ENCODE data around the gene EXOC6B.
"Not testable (repeated sequence)": the region's sequence is repeated elsewhere in the genome, so short reads cannot be mapped to it uniquely, and the experiment has no call there.

EXOC6B gene

GRCh38 chr2:72427022-72427861 lies 398.6 kb downstream of the EXOC6B start:
- no peak for DNase-seq (ENCODE audit: low read depth, low spot score)
- no peak overlapping the region for H3K9ac ChIP-seq (ENCODE audit: insufficient read length)
- no peaks in the 10 kb centered on the region for H3K36me3 ChIP-seq (ENCODE audit: insufficient read depth, low read length)
- H3K27ac ChIP-seq: no peak overlapping the region
- H3K9me3 ChIP-seq (ENCODE audit: low read depth, low read length): no peaks in the 10 kb centered on the region
- TF ChIP-seq FOXP2 (optimal IDR thresholded peaks at IDR 0.05; ENCODE audit: control extremely low read depth, extremely low read length, insufficient read depth) (no peak), POLR2AphosphoS5 (IDR thresholded peaks at IDR 0.05; ENCODE audit: borderline replicate concordance, low read depth, low read length) (no peak), EZH2 (IDR thresholded peaks at IDR 0.05) (no peak)
- H3K4me3 ChIP-seq: no peak overlapping the region

DNA sequence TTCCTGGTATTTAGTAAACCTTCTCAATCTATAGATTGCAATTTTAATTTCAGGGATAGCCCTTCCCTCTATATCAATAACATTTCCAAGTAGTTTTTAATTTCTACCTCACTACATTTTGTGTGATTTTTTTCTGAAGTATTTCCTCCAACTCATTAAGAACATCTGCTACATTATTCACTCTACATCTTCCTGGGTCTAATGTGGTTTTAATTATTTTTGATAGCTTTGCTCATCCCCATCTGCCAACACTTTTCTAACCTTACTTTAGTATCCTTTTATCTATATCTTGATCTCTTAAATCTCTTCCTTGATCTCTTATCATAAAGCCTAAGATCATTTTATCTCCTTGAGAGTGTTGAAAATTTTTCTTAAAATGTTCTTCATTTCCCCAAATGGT lies 399.8 kb downstream of the EXOC6B start:
- no peak for TF ChIP-seq FOXP2 (optimal IDR thresholded peaks at IDR 0.05; ENCODE audit: control extremely low read depth, extremely low read length, insufficient read depth)
- Histone ChIP-seq H3K4me3 (no peak overlapping the region), H3K27ac (no peak overlapping the region), H3K9me3 (ENCODE audit: low read depth, low read length) (no peaks in the 10 kb centered on the region), H3K9ac (ENCODE audit: insufficient read length) (no peak overlapping the region), H3K36me3 (ENCODE audit: insufficient read depth, low read length) (no peaks in the 10 kb centered on the region)
- DNase-seq (ENCODE audit: low read depth, low spot score): no peak

GRCh38 chr2:72423756-72424155 lies 402.1 kb downstream of the EXOC6B start:
- no peaks in the 10 kb centered on the region for H3K9me3 ChIP-seq (ENCODE audit: low read depth, low read length)

DNA sequence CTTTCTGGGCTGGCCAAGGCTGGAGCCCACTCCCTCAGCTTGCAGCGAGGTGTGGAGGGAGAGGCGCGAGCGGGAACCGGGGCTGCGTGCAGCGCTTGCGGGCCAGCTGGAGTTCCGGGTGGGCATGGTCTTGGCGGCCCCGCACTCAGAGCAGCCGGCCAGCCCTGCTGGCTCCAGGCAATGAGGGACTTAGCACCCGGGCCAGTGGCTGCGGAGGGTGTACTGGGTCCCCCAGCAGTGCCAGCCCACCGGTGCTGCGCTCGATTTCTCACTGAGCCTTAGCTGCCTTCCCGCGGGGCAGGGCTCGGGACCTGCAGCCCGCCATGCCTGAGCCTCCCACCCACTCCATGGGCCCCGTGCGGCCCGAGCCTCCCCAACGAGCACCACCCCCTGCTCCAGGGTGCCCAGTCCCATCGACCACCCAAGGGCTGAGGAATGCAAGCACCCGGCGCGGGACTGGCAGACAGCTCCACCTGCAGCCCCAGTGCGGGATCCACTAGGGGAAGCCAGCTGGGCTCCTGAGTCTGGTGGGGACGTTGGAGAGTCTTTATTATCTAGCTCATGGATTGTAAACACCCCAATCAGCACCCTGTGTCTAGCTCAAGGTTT lies 404.0 kb downstream of the EXOC6B start:
- not testable (repeated sequence) for DNase-seq (ENCODE audit: low read depth, low spot score); H3K9me3 ChIP-seq (ENCODE audit: low read depth, low read length)

More at GRCh38 chr2:72423756-72424155, 402.1 kb downstream of the EXOC6B start:
- DNase-seq (ENCODE audit: low read depth, low spot score): no peak
- H3K36me3 ChIP-seq (ENCODE audit: insufficient read depth, low read length): no peaks in the 10 kb centered on the region
- H3K9ac ChIP-seq (ENCODE audit: insufficient read length): no peak overlapping the region
- no peak for TF ChIP-seq POLR2AphosphoS5 (IDR thresholded peaks at IDR 0.05; ENCODE audit: borderline replicate concordance, low read depth, low read length)
- TF ChIP-seq EZH2 (IDR thresholded peaks at IDR 0.05): no peak
- TF ChIP-seq FOXP2 (optimal IDR thresholded peaks at IDR 0.05; ENCODE audit: control extremely low read depth, extremely low read length, insufficient read depth): no peak
- H3K27ac ChIP-seq: no peak overlapping the region
- H3K4me3 ChIP-seq: no peak overlapping the region

GRCh38 chr2:72415781-72416475 lies 409.9 kb downstream of the EXOC6B start:
- DNase-seq (ENCODE audit: low read depth, low spot score): no peak
- no peaks in the 10 kb centered on the region for H3K9me3 ChIP-seq (ENCODE audit: low read depth, low read length)
- H3K9ac ChIP-seq (ENCODE audit: insufficient read length): no peak overlapping the region
- no peak overlapping the region for H3K4me3 ChIP-seq
- TF ChIP-seq EZH2 (IDR thresholded peaks at IDR 0.05) (no peak), FOXP2 (optimal IDR thresholded peaks at IDR 0.05; ENCODE audit: control extremely low read depth, extremely low read length, insufficient read depth) (no peak)
- no peaks in the 10 kb centered on the region for H3K36me3 ChIP-seq (ENCODE audit: insufficient read depth, low read length)
- no peak overlapping the region for H3K27ac ChIP-seq

More for the DNA sequence above, 404.0 kb downstream of the EXOC6B start:
- H3K4me3 ChIP-seq; H3K36me3 ChIP-seq (ENCODE audit: insufficient read depth, low read length); H3K9ac ChIP-seq (ENCODE audit: insufficient read length); H3K27ac ChIP-seq: not testable (repeated sequence)

DNA sequence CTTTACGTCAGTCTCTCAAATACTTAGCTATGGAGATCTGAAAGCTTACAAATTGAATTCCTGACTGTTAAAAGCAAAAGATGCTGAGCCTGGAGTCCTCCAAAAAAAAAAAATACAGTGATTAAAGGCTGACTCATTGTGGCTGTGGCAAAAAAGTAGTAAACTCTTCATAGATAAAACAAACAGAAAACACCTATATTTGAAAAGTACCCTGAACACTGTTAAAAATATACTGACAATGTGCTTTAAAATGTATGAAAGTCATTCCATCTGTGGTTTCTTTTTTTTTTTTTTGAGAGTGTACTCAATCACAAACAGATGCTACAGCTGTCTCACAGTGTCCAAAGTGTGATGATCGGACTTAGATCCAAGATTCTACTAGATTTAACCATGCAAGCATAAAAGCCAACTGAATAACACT lies 410.6 kb downstream of the EXOC6B start:
- H3K4me3 ChIP-seq: no peak overlapping the region
- TF ChIP-seq EZH2 (IDR thresholded peaks at IDR 0.05) (no peak), FOXP2 (optimal IDR thresholded peaks at IDR 0.05; ENCODE audit: control extremely low read depth, extremely low read length, insufficient read depth) (no peak), POLR2AphosphoS5 (IDR thresholded peaks at IDR 0.05; ENCODE audit: borderline replicate concordance, low read depth, low read length) (no peak)

GRCh38 chr2:72414137-72414760 lies 411.6 kb downstream of the EXOC6B start:
- DNase-seq (ENCODE audit: low read depth, low spot score): no peak
- Histone ChIP-seq H3K4me3 (no peak overlapping the region), H3K27ac (no peak overlapping the region), H3K9me3 (ENCODE audit: low read depth, low read length) (no peaks in the 10 kb centered on the region), H3K9ac (ENCODE audit: insufficient read length) (no peak overlapping the region), H3K36me3 (ENCODE audit: insufficient read depth, low read length) (no peaks in the 10 kb centered on the region)
- TF ChIP-seq POLR2AphosphoS5 (IDR thresholded peaks at IDR 0.05; ENCODE audit: borderline replicate concordance, low read depth, low read length): no peak
- no peak for TF ChIP-seq FOXP2 (optimal IDR thresholded peaks at IDR 0.05; ENCODE audit: control extremely low read depth, extremely low read length, insufficient read depth)

More for the DNA sequence above, 410.6 kb downstream of the EXOC6B start:
- no peak for DNase-seq (ENCODE audit: low read depth, low spot score)
- Histone ChIP-seq H3K36me3 (ENCODE audit: insufficient read depth, low read length) (no peaks in the 10 kb centered on the region), H3K27ac (no peak overlapping the region), H3K9me3 (ENCODE audit: low read depth, low read length) (no peaks in the 10 kb centered on the region), H3K9ac (ENCODE audit: insufficient read length) (no peak overlapping the region)

DNA sequence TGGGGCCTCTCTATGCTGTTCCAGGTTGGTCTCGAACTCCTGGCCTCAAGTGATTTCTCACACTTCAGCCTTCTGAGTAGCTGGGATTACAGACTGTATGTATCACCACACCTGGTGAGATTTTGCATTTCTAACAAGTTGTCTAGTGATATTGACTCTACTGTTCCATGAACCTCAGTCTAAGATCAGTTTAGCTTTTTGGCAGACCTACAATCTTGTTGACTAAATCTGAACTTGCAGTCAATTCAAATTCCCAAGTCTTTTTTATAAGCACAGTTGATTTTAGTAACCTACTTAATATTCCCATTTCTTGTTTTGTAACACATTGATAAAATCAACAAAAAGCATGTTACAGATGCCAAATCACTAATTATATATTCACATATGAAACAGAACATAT lies 412.1 kb downstream of the EXOC6B start:
- TF ChIP-seq FOXP2 (optimal IDR thresholded peaks at IDR 0.05; ENCODE audit: control extremely low read depth, extremely low read length, insufficient read depth) (no peak), POLR2AphosphoS5 (IDR thresholded peaks at IDR 0.05; ENCODE audit: borderline replicate concordance, low read depth, low read length) (no peak), EZH2 (IDR thresholded peaks at IDR 0.05) (no peak)

More for the DNA sequence above, 412.1 kb downstream of the EXOC6B start:
- DNase-seq (ENCODE audit: low read depth, low spot score): no peak
- no peaks in the 10 kb centered on the region for H3K36me3 ChIP-seq (ENCODE audit: insufficient read depth, low read length)
- no peak overlapping the region for H3K27ac ChIP-seq
- no peaks in the 10 kb centered on the region for H3K9me3 ChIP-seq (ENCODE audit: low read depth, low read length)
- H3K9ac ChIP-seq (ENCODE audit: insufficient read length): no peak overlapping the region
- H3K4me3 ChIP-seq: no peak overlapping the region

Measured in SK-N-MC (cell line).